IPS DF 4.7 (cell line): ENCODE results near the gene PCBP4.

Source experiments
- DNase-seq: peaks from one replicate; pipeline ENCODE4 v3.0.0-alpha.2; 2013; ENCODE audit warnings: low spot score; ENCODE audit errors: extremely low read depth

Gene PCBP4

GRCh38 chr3:51974277-51974962, 7.2 kb upstream of the PCBP4 start:
- no peak for DNase-seq

- no peak for DNase-seq
Measured at GRCh38 chr3:51971350-51971749, 4.1 kb upstream of the PCBP4 start.

GRCh38 chr3:51970606-51971300, 3.5 kb upstream of the PCBP4 start:
- DNase-seq = no peak

GRCh38 chr3:51969841-51970240, 2.6 kb upstream of the PCBP4 start:
- no peak for DNase-seq

GRCh38 chr3:51968883-51969678, 1.8 kb upstream of the PCBP4 start:
- no peak for DNase-seq

- no peak for DNase-seq
Measured at GRCh38 chr3:51968170-51968775, 1.0 kb upstream of the PCBP4 start.

- no peak for DNase-seq
Measured at GRCh38 chr3:51966922-51967383, 301 bp downstream of the PCBP4 start.

- no peak for DNase-seq
Measured at GRCh38 chr3:51966486-51966885, 768 bp downstream of the PCBP4 start.

- no peak for DNase-seq
Measured at GRCh38 chr3:51966016-51966415, 1.2 kb downstream of the PCBP4 start.

GRCh38 chr3:51964521-51964920, 2.7 kb downstream of the PCBP4 start:
- no peak for DNase-seq

- no peak for DNase-seq
Measured at GRCh38 chr3:51963951-51964451, 3.3 kb downstream of the PCBP4 start.

- no peak for DNase-seq
Measured at GRCh38 chr3:51962854-51963530, 4.3 kb downstream of the PCBP4 start.

GRCh38 chr3:51961602-51962569, 5.4 kb downstream of the PCBP4 start:
- no peak for DNase-seq

- DNase-seq = no peak
Measured at GRCh38 chr3:51961011-51961410, 6.2 kb downstream of the PCBP4 start.

- no peak for DNase-seq
Measured at GRCh38 chr3:51960386-51960785, 6.9 kb downstream of the PCBP4 start.

GRCh38 chr3:51959651-51960050, 7.6 kb downstream of the PCBP4 start:
- DNase-seq = no peak

GRCh38 chr3:51958603-51959521, 8.4 kb downstream of the PCBP4 start:
- no peak for DNase-seq

- no peak for DNase-seq
Measured at GRCh38 chr3:51957520-51958205, 9.6 kb downstream of the PCBP4 start.
